Esophagus muscularis mucosa (tissue), 3 donors: ENCODE results near the gene TANGO6.

Experiments
- CTCF ChIP-seq, 3 experiments: fragments of 200-600 bp in 2 of 3; fragments of 450-650 bp in 1 of 3; sonication (generic) in 2 of 3; IDR thresholded peaks; one replicate each; pipeline ENCODE4 v1.5.1; 2017 to 2019; ENCODE audit warnings: antibody characterized with exemption in 3 of 3, mild to moderate bottlenecking in 2 of 3, moderate library complexity in 1 of 3
- POLR2A ChIP-seq: fragments of 450-650 bp; IDR thresholded peaks from one replicate; pipeline ENCODE4 v1.6.1; 2017; ENCODE audit warnings: antibody characterized with exemption, moderate library complexity, mild to moderate bottlenecking, low read depth

DNA sequence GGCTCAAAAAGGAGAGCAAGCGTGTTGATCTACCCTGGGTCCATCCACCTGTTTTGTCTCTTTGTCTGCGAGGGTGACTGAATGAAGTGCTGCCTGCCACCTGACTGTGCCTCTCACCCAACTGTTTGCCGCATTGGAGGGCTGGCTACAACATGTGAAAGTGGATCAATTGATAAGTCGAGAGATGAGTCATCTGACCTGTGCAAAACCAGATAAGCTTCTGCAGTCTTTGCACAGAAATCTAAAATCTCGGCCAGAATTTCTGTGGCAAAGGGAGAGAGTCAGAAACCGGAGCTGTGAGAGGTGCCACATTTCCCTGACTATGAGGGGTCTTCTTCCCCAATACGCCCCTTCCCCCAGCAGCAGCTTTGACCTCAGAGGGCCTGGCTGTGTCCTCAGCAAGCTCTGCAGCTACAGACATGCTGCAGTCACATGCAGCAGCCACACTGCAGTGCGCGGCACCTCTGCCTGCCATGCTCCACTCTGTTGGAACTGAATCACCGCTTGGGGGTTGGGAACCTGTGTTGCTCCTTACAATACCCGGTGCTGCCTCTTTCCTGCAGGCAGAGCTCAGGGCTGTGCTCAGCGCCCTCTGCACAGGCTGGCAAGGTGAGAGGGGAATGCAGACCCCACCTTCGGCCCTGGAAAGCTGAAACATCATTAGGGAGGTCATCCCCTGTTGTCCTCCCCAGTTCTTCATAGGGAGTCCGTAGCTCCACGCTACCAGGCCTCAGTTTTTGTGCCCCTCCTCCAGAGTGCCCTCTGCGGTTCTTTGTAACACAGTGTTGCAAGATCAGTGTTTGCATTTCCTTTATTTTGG is 246.0 kb downstream of the TANGO6 start:
- TF ChIP-seq CTCF (IDR thresholded peaks at IDR 0.05): no peak
- TF ChIP-seq POLR2A: no peak
